Measurements from ENCODE around the gene MSN.

DNA sequence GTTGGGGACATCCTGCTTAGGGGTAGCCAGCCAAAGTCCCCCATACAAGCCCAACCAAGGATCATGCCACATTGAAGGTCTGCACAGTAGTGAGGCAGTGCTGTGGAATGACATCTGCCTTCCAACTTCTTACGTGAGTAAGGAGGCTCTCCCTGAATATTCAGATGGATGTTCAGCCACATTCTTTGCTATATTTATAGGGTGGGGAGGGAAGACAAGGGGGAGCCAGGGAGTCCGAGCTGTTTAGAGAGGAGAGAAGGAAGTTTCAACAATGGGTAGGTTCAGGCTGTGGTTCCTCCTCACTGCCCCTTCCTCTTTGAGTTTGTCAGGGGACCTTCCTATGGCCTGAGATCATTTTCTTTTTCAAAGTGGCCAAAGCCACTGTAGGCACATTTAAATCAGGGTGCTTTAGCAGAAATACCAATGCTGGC, 29.8 kb downstream of the MSN start:
- TF ChIP-seq ZKSCAN5 (CRISPR knock-in tag; IDR thresholded peaks at IDR 0.05) (no peak), TAF15 (IDR thresholded peaks at IDR 0.05; ENCODE audit: low read depth, low read length, poor library complexity, severe bottlenecking) (no peak), ZNF777 (CRISPR knock-in tag; IDR thresholded peaks at IDR 0.05) (no peak), CCAR2 (optimal IDR thresholded peaks at IDR 0.05; ENCODE audit: low read depth, low read length) (no peak), MAFK (conservative IDR thresholded peaks at IDR 0.05 in 1 of 2, IDR thresholded peaks at IDR 0.05 in 1 of 2; ENCODE audit: low read length in 2 of 2) (no peak), EP300 (IDR thresholded peaks at IDR 0.05; ENCODE audit: low read depth in 2 of 2, low read length in 2 of 2) (no peak), EP300 (CRISPR knock-in tag; IDR thresholded peaks at IDR 0.05; ENCODE audit: borderline replicate concordance) (no peak)

All from HepG2 (cell line).